SU-DHL-6 (cell line): ENCODE measurements around the gene MAST2.

Source experiments
- CTCF ChIP-seq: fragments of 200-600 bp; sonication (generic); IDR thresholded peaks from one replicate; pipeline ENCODE4 v1.5.1; 2017; ENCODE audit warnings: antibody characterized with exemption, mild to moderate bottlenecking, low read length, moderate library complexity; ENCODE audit not compliant: insufficient read depth, poor library complexity, severe bottlenecking
- EZH2phosphoT487 ChIP-seq: fragments of 200-600 bp; sonication (generic), shearing (Covaris generic); conservative IDR thresholded peaks from 2 replicates; pipeline ENCODE4 v1.6.1; 2018; ENCODE audit warnings: mild to moderate bottlenecking, antibody characterized with exemption, low read length, moderate library complexity, mixed read lengths

DNA sequence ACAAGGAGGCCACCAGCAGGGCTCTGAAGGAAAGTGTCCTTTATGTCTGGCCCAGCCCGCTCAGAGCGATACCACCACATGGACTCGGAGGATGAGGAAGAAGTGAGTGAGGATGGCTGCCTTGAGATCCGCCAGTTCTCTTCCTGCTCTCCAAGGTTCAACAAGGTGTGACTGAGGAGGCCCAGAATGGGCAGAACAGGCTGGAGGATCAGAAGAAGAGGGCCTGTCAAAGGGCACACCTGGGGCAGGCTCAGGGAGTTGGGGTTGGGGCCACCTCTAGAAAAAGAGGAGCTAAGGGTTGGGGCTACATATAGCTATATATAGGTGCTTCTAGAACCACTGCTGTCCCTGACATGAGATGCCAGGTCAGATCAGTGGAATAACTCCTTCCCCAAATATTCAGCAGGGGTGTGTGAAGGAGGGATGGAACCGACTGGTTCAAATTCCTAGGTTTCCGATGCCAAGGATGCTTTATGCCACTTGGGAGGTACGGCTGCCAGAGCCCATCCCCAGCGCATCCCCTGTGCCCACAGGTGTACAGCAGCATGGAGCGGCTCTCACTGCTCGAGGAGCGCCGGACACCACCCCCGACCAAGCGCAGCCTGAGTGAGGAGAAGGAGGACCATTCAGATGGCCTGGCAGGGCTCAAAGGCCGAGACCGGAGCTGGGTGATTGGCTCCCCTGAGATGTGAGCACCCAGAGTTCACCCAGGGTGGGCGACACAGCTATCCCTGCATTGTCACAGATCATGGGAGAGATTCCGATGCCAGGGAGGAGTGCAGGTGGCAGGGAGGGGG is 226.9 kb downstream of the MAST2 start:
- TF ChIP-seq CTCF (no peak), EZH2phosphoT487 (no peak)
